Measurements from ENCODE around the gene TMEFF2.

GRCh38 chr2:192072261-192072660 is 122.5 kb downstream of the TMEFF2 start:
- TF ChIP-seq CTCF (IDR thresholded peaks at IDR 0.05 in 4 of 5, conservative IDR thresholded peaks at IDR 0.05 in 1 of 5), result no peak
- TF ChIP-seq POLR2A (IDR thresholded peaks at IDR 0.05), result no peak

Data from gastrocnemius medialis (tissue), 4 donors.